Esophagus squamous epithelium (tissue), 5 donors: ENCODE measurements around the gene SPATA6. TPM values are rescaled to one million over a fixed set of nuclear protein-coding genes. Genes with fewer than 3 reads are reported as not detected.
"Not testable (repeated sequence)": the region's sequence is repeated elsewhere in the genome, so short reads cannot be mapped to it uniquely, and the experiment has no call there.

ENCODE experiments used
- DNase-seq: peaks from one replicate; lab custom pipeline; 2025; lab: John Stamatoyannopoulos, UW
- H3K27ac ChIP-seq, 4 donors: fragments of 200-600 bp; sonication (generic); one replicate each; pipeline ENCODE4 v1.5.1; 2016 to 2019; ENCODE audit warnings: mild to moderate bottlenecking in 1 of 4
- H3K27me3 ChIP-seq, 4 donors: fragments of 200-600 bp; sonication (generic); 1 replicate in 3 of 4; 2 replicates in 1 of 4; pipeline versions ENCODE4 v1.5.1 to v1.6.0; 2017 to 2021; ENCODE audit warnings: antibody characterized with exemption in 1 of 4
- H3K36me3 ChIP-seq, 3 donors: fragments of 200-600 bp; sonication (generic); one replicate each; pipeline ENCODE4 v1.5.1; 2016 to 2019
- H3K4me1 ChIP-seq, 3 donors: fragments of 200-600 bp; sonication (generic); one replicate each; pipeline ENCODE4 v1.5.1; 2017 to 2019
- H3K4me3 ChIP-seq, 4 donors: fragments of 200-600 bp; sonication (generic); 1 replicate in 3 of 4; 2 replicates in 1 of 4; pipeline ENCODE4 v1.5.1; 2016 to 2019; ENCODE audit warnings: mild to moderate bottlenecking in 2 of 4, moderate library complexity in 1 of 4
- H3K9me3 ChIP-seq, 3 donors: fragments of 200-600 bp; sonication (generic); one replicate each; pipeline ENCODE4 v1.5.1; 2016 to 2019
- POLR2A ChIP-seq, 4 donors: fragments of 450-650 bp; IDR thresholded peaks; one replicate each; pipeline ENCODE4 v1.6.1; 2017; ENCODE audit warnings: antibody characterized with exemption in 4 of 4, mild to moderate bottlenecking in 4 of 4, moderate library complexity in 3 of 4
- WGBS, 2 donors: methylation state at CpG; one replicate each; pipeline ENCODE4 v1.1.5; 2018; 5-methylcytosine and 5-hydroxymethylcytosine counted together
- intact Hi-C: fragments of 100-400 bp; cut with DNase I; formaldehyde crosslinking; loops from one replicate; pipeline ENCODE4 v1.15.0; 2022
- total RNA-seq, 4 donors: library from RNA; depleted of rRNA; stranded (reverse); fragments of >200 nt; gene quantifications; one replicate each; pipeline ENCODE4 v1.1.0, GENCODE V29; 2016
- TF ChIP-seq, protein P1 (sequence below), 6 experiments: fragments of 450-650 bp in 4 of 6; fragments of 200-600 bp in 2 of 6; sonication (generic) in 2 of 6; IDR thresholded peaks; one replicate each; pipeline ENCODE4 v1.5.1; 2016 to 2019; ENCODE audit warnings: antibody characterized with exemption in 6 of 6, mild to moderate bottlenecking in 4 of 6, moderate library complexity in 4 of 6
- donor health status: DM: yes; HTN: yes; CAD: no.

SPATA6 gene
- total RNA-seq, 4 donors from 2014 or later: 2.9 to 8.8 (median 7.1) TPM

DNA sequence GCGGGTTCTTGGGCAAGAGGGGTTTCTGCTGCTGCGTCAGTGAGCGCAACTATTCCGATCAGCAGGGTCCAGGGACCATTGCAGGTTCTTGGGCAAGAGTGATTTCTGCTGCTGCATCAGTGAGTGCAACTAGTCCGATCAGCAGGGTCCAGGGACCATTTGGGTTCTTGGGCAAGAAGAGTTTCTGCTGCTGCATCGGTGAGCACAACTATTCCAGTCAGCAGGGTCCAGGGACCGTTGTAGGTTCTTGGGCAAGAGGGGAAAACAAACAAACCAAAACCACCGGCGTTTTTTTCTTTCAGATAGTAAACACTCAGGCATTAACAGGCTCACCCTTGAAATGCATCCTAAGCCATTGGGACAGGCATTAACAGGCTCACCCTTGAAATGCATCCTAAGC lies 32.6 kb downstream of the SPATA6 start:
- no peaks in the 10 kb centered on the region for H3K27me3 ChIP-seq
- DNase-seq: no peak
- no peak overlapping the region for H3K27ac ChIP-seq
- H3K4me1 ChIP-seq: peaks cover 0 to 12% (median 0%) of the 10 kb centered on the region in 3 donors
- intact Hi-C loops: no loop called here
- TF ChIP-seq, protein P1, sequence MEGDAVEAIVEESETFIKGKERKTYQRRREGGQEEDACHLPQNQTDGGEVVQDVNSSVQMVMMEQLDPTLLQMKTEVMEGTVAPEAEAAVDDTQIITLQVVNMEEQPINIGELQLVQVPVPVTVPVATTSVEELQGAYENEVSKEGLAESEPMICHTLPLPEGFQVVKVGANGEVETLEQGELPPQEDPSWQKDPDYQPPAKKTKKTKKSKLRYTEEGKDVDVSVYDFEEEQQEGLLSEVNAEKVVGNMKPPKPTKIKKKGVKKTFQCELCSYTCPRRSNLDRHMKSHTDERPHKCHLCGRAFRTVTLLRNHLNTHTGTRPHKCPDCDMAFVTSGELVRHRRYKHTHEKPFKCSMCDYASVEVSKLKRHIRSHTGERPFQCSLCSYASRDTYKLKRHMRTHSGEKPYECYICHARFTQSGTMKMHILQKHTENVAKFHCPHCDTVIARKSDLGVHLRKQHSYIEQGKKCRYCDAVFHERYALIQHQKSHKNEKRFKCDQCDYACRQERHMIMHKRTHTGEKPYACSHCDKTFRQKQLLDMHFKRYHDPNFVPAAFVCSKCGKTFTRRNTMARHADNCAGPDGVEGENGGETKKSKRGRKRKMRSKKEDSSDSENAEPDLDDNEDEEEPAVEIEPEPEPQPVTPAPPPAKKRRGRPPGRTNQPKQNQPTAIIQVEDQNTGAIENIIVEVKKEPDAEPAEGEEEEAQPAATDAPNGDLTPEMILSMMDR (IDR thresholded peaks at IDR 0.05): no peak
- TF ChIP-seq POLR2A (IDR thresholded peaks at IDR 0.05): no peak
- WGBS, 2 donors: 80 to 94% methylated on average over 7 to 9 of the region's 9 CpGs
- H3K4me3 ChIP-seq: no peak overlapping the region
- H3K9me3 ChIP-seq: peaks cover 0 to 17% (median 5%) of the 10 kb centered on the region in 3 donors
- H3K36me3 ChIP-seq: peaks cover 0 to 30% (median 0%) of the 10 kb centered on the region in 3 donors

DNA sequence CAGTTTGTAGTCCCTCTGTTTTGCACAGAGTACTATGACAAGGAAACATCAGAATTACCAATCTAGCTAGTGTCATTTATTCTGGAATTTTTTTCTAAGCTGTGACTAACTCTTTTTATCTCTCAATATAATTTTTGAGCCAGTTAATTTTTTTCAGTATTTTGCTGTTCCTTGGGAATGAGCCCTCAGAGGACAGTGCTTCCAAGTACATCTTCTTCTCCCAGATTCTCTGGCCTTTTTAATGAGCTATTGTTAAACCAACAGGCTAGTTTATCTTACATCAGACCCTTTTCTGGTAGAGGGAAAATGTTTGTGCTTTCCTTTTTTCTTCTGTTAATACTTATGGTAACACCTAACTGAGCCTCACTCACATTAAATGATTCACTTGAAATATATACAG lies 34.6 kb downstream of the SPATA6 start:
- H3K27ac ChIP-seq, H3K4me1 ChIP-seq, H3K4me3 ChIP-seq, H3K27me3 ChIP-seq, DNase-seq, H3K9me3 ChIP-seq, intact Hi-C loops: not testable (repeated sequence)
- peaks cover 0 to 24% (median 0%) of the 10 kb centered on the region in 3 donors for H3K36me3 ChIP-seq

- H3K4me3 ChIP-seq, intact Hi-C loops, DNase-seq, H3K4me1 ChIP-seq, H3K9me3 ChIP-seq, H3K27ac ChIP-seq, H3K27me3 ChIP-seq: not testable (repeated sequence)
- 91 to 92% methylated on average over 17 to 24 of the region's 29 CpGs for WGBS, 2 donors
- H3K36me3 ChIP-seq: peaks cover 0 to 24% (median 0%) of the 10 kb centered on the region in 3 donors
Measured at GRCh38 chr1:48435312-48436002, 36.5 kb downstream of the SPATA6 start.

- Histone ChIP-seq H3K27me3 (no peaks in the 10 kb centered on the region), H3K4me3 (no peak overlapping the region), H3K9me3 (peaks cover 0 to 6% (median 0%) of the 10 kb centered on the region in 3 donors), H3K4me1 (no peaks in the 10 kb centered on the region), H3K27ac (no peak overlapping the region), H3K36me3 (peaks cover 0 to 10% (median 0%) of the 10 kb centered on the region in 3 donors)
- DNase-seq: no peak
- intact Hi-C loops: no loop called here
- no peak for TF ChIP-seq POLR2A (IDR thresholded peaks at IDR 0.05)
- TF ChIP-seq, protein P1 (IDR thresholded peaks at IDR 0.05): no peak
- WGBS, 2 donors: 83 to 92% methylated on average over 1 of the region's 1 CpG
Measured at GRCh38 chr1:48430832-48431231, 41.2 kb downstream of the SPATA6 start.

GRCh38 chr1:48422009-48422408 lies 50.0 kb downstream of the SPATA6 start:
- Histone ChIP-seq H3K4me1 (no peaks in the 10 kb centered on the region), H3K4me3 (no peak overlapping the region), H3K9me3 (no peaks in the 10 kb centered on the region), H3K27me3 (no peaks in the 10 kb centered on the region), H3K36me3 (no peaks in the 10 kb centered on the region), H3K27ac (no peak overlapping the region)
- no peak for DNase-seq
- WGBS, 2 donors: 52 to 89% methylated on average over 1 of the region's 1 CpG
- intact Hi-C loops: no loop called here
- TF ChIP-seq, protein P1 (IDR thresholded peaks at IDR 0.05): no peak
- no peak for TF ChIP-seq POLR2A (IDR thresholded peaks at IDR 0.05)

- DNase-seq: no peak
- Histone ChIP-seq H3K36me3 (no peaks in the 10 kb centered on the region), H3K4me1 (no peaks in the 10 kb centered on the region), H3K4me3 (no peak overlapping the region), H3K27me3 (no peaks in the 10 kb centered on the region), H3K27ac (no peak overlapping the region), H3K9me3 (no peaks in the 10 kb centered on the region)
- intact Hi-C loops: no loop called here
- TF ChIP-seq, protein P1 (IDR thresholded peaks at IDR 0.05): no peak
- TF ChIP-seq POLR2A (IDR thresholded peaks at IDR 0.05): no peak
- WGBS, 2 donors: 83 to 96% methylated on average over 1 of the region's 1 CpG
Measured at GRCh38 chr1:48418742-48419141, 53.3 kb downstream of the SPATA6 start.
